SK-N-MC (cell line): ENCODE data around the gene ZP4.

ENCODE experiments used
- DNase-seq: peaks from one replicate; pipeline ENCODE4 v3.0.0-alpha.2; 2011; ENCODE audit warnings: low read depth, low spot score
- H3K27ac ChIP-seq: fragments of 200-600 bp; sonication (generic); 2 replicates; pipeline ENCODE4 v1.5.1; 2016; ENCODE audit warnings: mixed run types
- H3K36me3 ChIP-seq: fragments of 200-600 bp; sonication (generic); 2 replicates; pipeline ENCODE4 v1.6.1; 2017; ENCODE audit warnings: antibody characterized with exemption, low read length, mixed read lengths; ENCODE audit not compliant: insufficient read depth
- H3K4me3 ChIP-seq: fragments of 200-600 bp; sonication (generic); 2 replicates; pipeline ENCODE4 v1.5.1; 2016
- H3K9ac ChIP-seq: fragments of 200-600 bp; sonication (generic); 2 replicates; pipeline ENCODE4 v1.8.0; 2017; ENCODE audit warnings: mixed run types, mixed read lengths; ENCODE audit not compliant: insufficient read length
- H3K9me3 ChIP-seq: fragments of 200-600 bp; sonication (generic); 2 replicates; pipeline ENCODE4 v1.6.1; 2017; ENCODE audit warnings: low read depth, mild to moderate bottlenecking, antibody characterized with exemption, low read length, moderate library complexity, mixed read lengths
- EZH2 ChIP-seq: fragments of 200-600 bp; sonication (generic); IDR thresholded peaks from one replicate; pipeline ENCODE4 v1.6.1; 2017; ENCODE audit warnings: antibody characterized with exemption
- FOXP2 ChIP-seq: optimal IDR thresholded peaks from 2 replicates; pipeline ENCODE3; 2011; ENCODE audit warnings: mild to moderate bottlenecking, moderate library complexity; ENCODE audit not compliant: insufficient read depth; ENCODE audit errors: extremely low read length, control extremely low read depth
- POLR2AphosphoS5 ChIP-seq: IDR thresholded peaks from 2 replicates; pipeline ENCODE4 v1.6.1; 2012; ENCODE audit warnings: mild to moderate bottlenecking, low read depth, low read length, borderline replicate concordance

ZP4 gene

GRCh38 chr1:237890822-237891221, at the start of gene ZP4:
Gene ZP4, minus strand, starts transcription at chr1:237890922. Its CDS starts 287 bp downstream, at chr1:237890635.
- Histone ChIP-seq H3K27ac (no peak within 1 kb of the TSS), H3K9ac (no peak within 1 kb of the TSS), H3K36me3 (no peaks in the 10 kb centered on the region), H3K9me3 (no peaks in the 10 kb centered on the region), H3K4me3 (no peak within 1 kb of the TSS)
- TF ChIP-seq POLR2AphosphoS5 = no peak
- no peak for TF ChIP-seq FOXP2
- no peak for TF ChIP-seq EZH2
- no peak for DNase-seq

GRCh38 chr1:237938553-237938952, 47.8 kb upstream of the ZP4 start:
- no peak for TF ChIP-seq POLR2AphosphoS5
- TF ChIP-seq EZH2 = no peak
- no peak for TF ChIP-seq FOXP2

GRCh38 chr1:237938068-237938467, 47.3 kb upstream of the ZP4 start:
- DNase-seq = no peak
- Histone ChIP-seq H3K9me3 (no peaks in the 10 kb centered on the region), H3K36me3 (no peaks in the 10 kb centered on the region), H3K9ac (no peak overlapping the region), H3K4me3 (no peak overlapping the region), H3K27ac (no peak overlapping the region)
- TF ChIP-seq FOXP2 (no peak), EZH2 (no peak), POLR2AphosphoS5 (no peak)

More at GRCh38 chr1:237938553-237938952, 47.8 kb upstream of the ZP4 start:
- no peak overlapping the region for H3K27ac ChIP-seq
- H3K4me3 ChIP-seq = no peak overlapping the region
- no peaks in the 10 kb centered on the region for H3K36me3 ChIP-seq
- no peaks in the 10 kb centered on the region for H3K9me3 ChIP-seq
- DNase-seq = no peak
- H3K9ac ChIP-seq = no peak overlapping the region

GRCh38 chr1:237932816-237933215, 42.1 kb upstream of the ZP4 start:
- H3K9ac ChIP-seq = no peak overlapping the region
- no peaks in the 10 kb centered on the region for H3K36me3 ChIP-seq
- DNase-seq = no peak
- no peak overlapping the region for H3K4me3 ChIP-seq
- TF ChIP-seq FOXP2 = no peak
- TF ChIP-seq EZH2 = no peak
- no peak for TF ChIP-seq POLR2AphosphoS5
- H3K27ac ChIP-seq = no peak overlapping the region
- H3K9me3 ChIP-seq = no peaks in the 10 kb centered on the region

GRCh38 chr1:237931581-237931980, 40.9 kb upstream of the ZP4 start:
- Histone ChIP-seq H3K27ac (no peak overlapping the region), H3K4me3 (no peak overlapping the region), H3K9me3 (no peaks in the 10 kb centered on the region), H3K36me3 (no peaks in the 10 kb centered on the region), H3K9ac (no peak overlapping the region)
- DNase-seq = no peak
- no peak for TF ChIP-seq FOXP2
- TF ChIP-seq EZH2 = no peak
- TF ChIP-seq POLR2AphosphoS5 = no peak

- Histone ChIP-seq H3K4me3 (no peak overlapping the region), H3K36me3 (no peaks in the 10 kb centered on the region), H3K9ac (no peak overlapping the region), H3K9me3 (no peaks in the 10 kb centered on the region), H3K27ac (no peak overlapping the region)
- TF ChIP-seq POLR2AphosphoS5 (no peak), FOXP2 (no peak), EZH2 (no peak)
- no peak for DNase-seq
Measured at GRCh38 chr1:237927198-237927597, 36.5 kb upstream of the ZP4 start.

GRCh38 chr1:237921306-237921705, 30.6 kb upstream of the ZP4 start:
- no peak for DNase-seq
- no peaks in the 10 kb centered on the region for H3K9me3 ChIP-seq
- no peaks in the 10 kb centered on the region for H3K36me3 ChIP-seq
- H3K9ac ChIP-seq = no peak overlapping the region
- no peak overlapping the region for H3K4me3 ChIP-seq
- H3K27ac ChIP-seq = no peak overlapping the region
- no peak for TF ChIP-seq POLR2AphosphoS5
- no peak for TF ChIP-seq FOXP2
- no peak for TF ChIP-seq EZH2

GRCh38 chr1:237913345-237913744, 22.6 kb upstream of the ZP4 start:
- Histone ChIP-seq H3K9ac (no peak overlapping the region), H3K36me3 (no peaks in the 10 kb centered on the region), H3K4me3 (no peak overlapping the region), H3K27ac (no peak overlapping the region), H3K9me3 (no peaks in the 10 kb centered on the region)
- DNase-seq = no peak
- TF ChIP-seq EZH2 (no peak), FOXP2 (no peak), POLR2AphosphoS5 (no peak)

GRCh38 chr1:237911911-237912310, 21.2 kb upstream of the ZP4 start:
- H3K9ac ChIP-seq = no peak overlapping the region
- no peaks in the 10 kb centered on the region for H3K36me3 ChIP-seq
- H3K27ac ChIP-seq = no peak overlapping the region
- H3K9me3 ChIP-seq = no peaks in the 10 kb centered on the region
- H3K4me3 ChIP-seq = no peak overlapping the region
- DNase-seq = no peak
- TF ChIP-seq EZH2 (no peak), POLR2AphosphoS5 (no peak), FOXP2 (no peak)
